ENCODE data around the gene GLRX3.

The GLRX3 gene

GRCh38 chr10:130138479-130138866 lies 2.3 kb downstream of the GLRX3 start:
- DNase-seq: peak; percentile 57

GRCh38 chr10:130140425-130140824 lies 4.2 kb downstream of the GLRX3 start:
- peak; percentile 19 for DNase-seq

- DNase-seq: no peak
Observed at GRCh38 chr10:130141038-130141437, 4.8 kb downstream of the GLRX3 start.

GRCh38 chr10:130141460-130141859 lies 5.3 kb downstream of the GLRX3 start:
- peak; percentile 94 for DNase-seq

- DNase-seq: no peak
Observed at GRCh38 chr10:130141878-130142277, 5.7 kb downstream of the GLRX3 start.

- DNase-seq: no peak
Observed at GRCh38 chr10:130146042-130146441, 9.9 kb downstream of the GLRX3 start.

- DNase-seq: no peak
Observed at GRCh38 chr10:130159192-130159794, 23.1 kb downstream of the GLRX3 start.

- peak; percentile 13 for DNase-seq
Observed at GRCh38 chr10:130160775-130161174, 24.6 kb downstream of the GLRX3 start.

- DNase-seq: no peak
Observed at GRCh38 chr10:130161331-130161730, 25.1 kb downstream of the GLRX3 start.

- no peak for DNase-seq
Observed at GRCh38 chr10:130167193-130167592, 31.0 kb downstream of the GLRX3 start.

GRCh38 chr10:130167707-130168106 lies 31.5 kb downstream of the GLRX3 start:
- no peak for DNase-seq

GRCh38 chr10:130169136-130169859 lies 33.1 kb downstream of the GLRX3 start:
- no peak for DNase-seq

GRCh38 chr10:130171196-130171595 lies 35.0 kb downstream of the GLRX3 start:
- no peak for DNase-seq

GRCh38 chr10:130174328-130174727 lies 38.1 kb downstream of the GLRX3 start:
- DNase-seq: no peak

- no peak for DNase-seq
Observed at GRCh38 chr10:130175074-130175473, 38.9 kb downstream of the GLRX3 start.

GRCh38 chr10:130177250-130177649 lies 41.1 kb downstream of the GLRX3 start:
- no peak for DNase-seq

- DNase-seq: peak; percentile 89
Observed at GRCh38 chr10:130179640-130180039, 43.4 kb downstream of the GLRX3 start.

GRCh38 chr10:130180416-130180815 lies 44.2 kb downstream of the GLRX3 start:
- DNase-seq: no peak

GRCh38 chr10:130181858-130182257 lies 45.7 kb downstream of the GLRX3 start:
- DNase-seq: no peak

- no peak for DNase-seq
Observed at GRCh38 chr10:130185591-130185990, 49.4 kb downstream of the GLRX3 start.

GRCh38 chr10:130188195-130189175 lies 52.3 kb downstream of the GLRX3 start:
- no peak for DNase-seq

GRCh38 chr10:130189608-130190054 lies 53.4 kb downstream of the GLRX3 start:
- DNase-seq: no peak

- peak; percentile 78 for DNase-seq
Observed at GRCh38 chr10:130190055-130190736, 54.0 kb downstream of the GLRX3 start.
